H1 (cell line): ENCODE results near the gene OSBP. TPM values are rescaled to one million over a fixed set of nuclear protein-coding genes. Genes with fewer than 3 reads are reported as not detected.

Source experiments
- CTCF ChIA-PET: fragments of 300-600 bp; sonication (Branson Sonifier 250); formaldehyde crosslinking; loops from one replicate; lab custom pipeline; 2021; ENCODE audit not compliant: partially characterized antibody; lab: Charles Lee
- POLR2A ChIA-PET: fragments of 300-600 bp; sonication (Branson Sonifier 250); formaldehyde crosslinking; loops from one replicate; lab custom pipeline; 2021; ENCODE audit warnings: inconsistent platforms; ENCODE audit not compliant: partially characterized antibody; lab: Charles Lee
- DNase-seq, 2 experiments: peaks; one replicate each; pipeline versions ENCODE4 v3.0.0 to v3.0.0-alpha.2; 2010 to 2022; ENCODE audit warnings: low spot score in 2 of 2, low read depth in 1 of 2, mixed read lengths in 1 of 2
- FAIRE-seq: peaks from 2 replicates; lab custom pipeline; 2011; peaks lifted over from hg19 to GRCh38; lab: Jason Lieb, UNC
- H2AFZ ChIP-seq: 2 replicates; pipeline ENCODE4 v1.8.1; 2012; ENCODE audit warnings: low read length, inconsistent platforms
- H2AK5ac ChIP-seq: 2 replicates; pipeline ENCODE4 v1.6.1; 2013; ENCODE audit warnings: low read depth, low read length
- H2BK120ac ChIP-seq: replicated peaks from 2 replicates; pipeline ENCODE3; 2013; ENCODE audit warnings: low read depth, low read length, inconsistent platforms
- H2BK12ac ChIP-seq: 2 replicates; pipeline ENCODE4 v1.6.1; 2013; ENCODE audit warnings: low read depth, low read length
- H2BK15ac ChIP-seq: 2 replicates; pipeline ENCODE4 v1.6.1; 2013; ENCODE audit warnings: low read length
- H2BK20ac ChIP-seq: 2 replicates; pipeline ENCODE4 v1.6.1; 2013; ENCODE audit warnings: low read length
- H2BK5ac ChIP-seq: 2 replicates; pipeline ENCODE4 v1.6.1; 2013; ENCODE audit warnings: low read depth, low read length
- H3K14ac ChIP-seq: 2 replicates; pipeline ENCODE4 v1.6.1; 2013; ENCODE audit warnings: inconsistent platforms; ENCODE audit not compliant: insufficient read length
- H3K18ac ChIP-seq: 2 replicates; pipeline ENCODE4 v1.6.1; 2013; ENCODE audit warnings: low read length; ENCODE audit errors: extremely low read depth
- H3K23ac ChIP-seq: 2 replicates; pipeline ENCODE4 v1.6.1; 2013; ENCODE audit warnings: inconsistent platforms; ENCODE audit not compliant: insufficient read length
- H3K23me2 ChIP-seq: 2 replicates; pipeline ENCODE4 v1.6.1; 2013; ENCODE audit warnings: low read depth, low read length
- H3K27ac ChIP-seq: 2 replicates; pipeline ENCODE4 v1.6.1; 2011; ENCODE audit warnings: low read depth, low read length, inconsistent platforms
- H3K27me3 ChIP-seq, 4 experiments: replicated peaks in 1 of 4; 1 replicate in 1 of 4; 2 replicates in 3 of 4; pipeline versions ENCODE4 v1.6.1 to v1.8.1; 2011 to 2013; ENCODE audit warnings: low read length in 3 of 4, mild to moderate bottlenecking in 3 of 4, inconsistent platforms in 2 of 4, mixed read lengths in 2 of 4, moderate library complexity in 1 of 4; ENCODE audit not compliant: control insufficient read depth in 3 of 4, insufficient read depth in 3 of 4; ENCODE audit errors: extremely low read depth in 1 of 4
- H3K36me3 ChIP-seq, 4 experiments: 2 replicates each; pipeline versions ENCODE4 v1.6.1 to v1.8.1; 2011 to 2013; ENCODE audit warnings: mild to moderate bottlenecking in 4 of 4, low read length in 3 of 4, moderate library complexity in 2 of 4, control low read depth in 1 of 4, inconsistent platforms in 1 of 4; ENCODE audit not compliant: insufficient read depth in 4 of 4, control insufficient read depth in 2 of 4
- H3K4ac ChIP-seq: replicated peaks from 2 replicates; pipeline ENCODE3; 2013; ENCODE audit warnings: low read length, low read depth, mixed read lengths, inconsistent platforms; ENCODE audit not compliant: insufficient read length
- H3K4me1 ChIP-seq, 4 experiments: replicated peaks in 1 of 4; 1 replicate in 1 of 4; 2 replicates in 3 of 4; pipeline versions ENCODE4 v1.6.1 to v1.8.1; 2011 to 2013; ENCODE audit warnings: low read length in 3 of 4, inconsistent platforms in 2 of 4, mixed read lengths in 1 of 4; ENCODE audit not compliant: insufficient read depth in 4 of 4, control insufficient read depth in 3 of 4
- H3K4me2 ChIP-seq, 2 experiments: 2 replicates each; pipeline versions ENCODE4 v1.6.1 to v1.8.1; 2011 to 2013; ENCODE audit warnings: low read depth in 2 of 2, low read length in 2 of 2, control low read depth in 1 of 2, inconsistent platforms in 1 of 2, mild to moderate bottlenecking in 1 of 2; ENCODE audit not compliant: insufficient read depth in 1 of 2
- H3K4me3 ChIP-seq, 4 experiments: fragments of 200-600, 300-600 bp in 1 of 4; sonication (generic), shearing (Covaris generic), sonication (Bioruptor Twin) in 1 of 4; 2 replicates each; pipeline versions ENCODE4 v1.5.1 to v1.8.1; 2011 to 2016; ENCODE audit warnings: low read length in 4 of 4, low read depth in 3 of 4, control low read depth in 2 of 4, inconsistent platforms in 2 of 4, mild to moderate bottlenecking in 2 of 4, mixed read lengths in 1 of 4, moderate library complexity in 1 of 4; ENCODE audit not compliant: insufficient read depth in 2 of 4; ENCODE audit errors: extremely low read depth in 1 of 4
- H3K56ac ChIP-seq: replicated peaks from 2 replicates; pipeline ENCODE3; 2013; ENCODE audit warnings: low read depth, mild to moderate bottlenecking, mixed read lengths, low read length, inconsistent platforms; ENCODE audit not compliant: insufficient read length
- H3K79me1 ChIP-seq: 2 replicates; pipeline ENCODE4 v1.6.1; 2013; ENCODE audit warnings: low read depth, low read length, control low read depth
- H3K79me2 ChIP-seq, 2 experiments: 2 replicates each; pipeline versions ENCODE4 v1.6.1 to v1.8.1; 2012 to 2013; ENCODE audit warnings: low read length in 2 of 2, mild to moderate bottlenecking in 2 of 2, inconsistent platforms in 1 of 2; ENCODE audit not compliant: insufficient read depth in 2 of 2, control insufficient read depth in 1 of 2
- H3K9ac ChIP-seq, 4 experiments: replicated peaks in 1 of 4; 1 replicate in 1 of 4; 2 replicates in 3 of 4; pipeline versions ENCODE4 v1.6.1 to v1.8.1; 2011 to 2013; ENCODE audit warnings: low read depth in 3 of 4, low read length in 3 of 4, control low read depth in 2 of 4, mild to moderate bottlenecking in 2 of 4, moderate library complexity in 2 of 4, inconsistent platforms in 1 of 4; ENCODE audit errors: extremely low read depth in 1 of 4
- H3K9me3 ChIP-seq, 2 experiments: 2 replicates each; pipeline versions ENCODE4 v1.6.1 to v1.8.1; 2012 to 2013; ENCODE audit warnings: mild to moderate bottlenecking in 2 of 2, moderate library complexity in 2 of 2, control low read depth in 1 of 2, inconsistent platforms in 1 of 2, low read depth in 1 of 2, low read length in 1 of 2, mixed read lengths in 1 of 2; ENCODE audit not compliant: insufficient read depth in 2 of 2
- H4K20me1 ChIP-seq, 2 experiments: replicated peaks in 1 of 2; 2 replicates each; pipeline versions ENCODE3 to v1.8.1; 2011 to 2013; ENCODE audit warnings: inconsistent platforms in 2 of 2, low read length in 2 of 2, mild to moderate bottlenecking in 1 of 2; ENCODE audit not compliant: insufficient read depth in 2 of 2, control insufficient read depth in 1 of 2
- H4K5ac ChIP-seq: 2 replicates; pipeline ENCODE4 v1.6.1; 2013; ENCODE audit warnings: low read length, low read depth, mixed read lengths, inconsistent platforms; ENCODE audit not compliant: insufficient read length
- H4K8ac ChIP-seq: 2 replicates; pipeline ENCODE4 v1.8.0; 2013; ENCODE audit warnings: mild to moderate bottlenecking, moderate library complexity, low read length, inconsistent platforms; ENCODE audit not compliant: insufficient read depth; ENCODE audit errors: extremely low read depth
- H4K91ac ChIP-seq: replicated peaks from 2 replicates; pipeline ENCODE3; 2013; ENCODE audit warnings: low read length, mixed read lengths, inconsistent platforms; ENCODE audit not compliant: insufficient read length
- EGR1 ChIP-seq: IDR thresholded peaks from 2 replicates; pipeline ENCODE4 v1.6.1; 2011; ENCODE audit warnings: low read depth, low read length, borderline replicate concordance
- KDM4A ChIP-seq: IDR thresholded peaks from one replicate; pipeline ENCODE4 v1.7.1; 2012; ENCODE audit warnings: low read depth, mild to moderate bottlenecking, moderate library complexity, low read length, inconsistent platforms; ENCODE audit not compliant: severe bottlenecking
- WGBS, 2 experiments: shearing (Covaris generic) in 1 of 2; methylation state at CpG; one replicate each; pipeline versions ENCODE4 v1.1.6 to v1.1.7; 2013 to 2015; ENCODE audit warnings: low lambda C conversion rate in 2 of 2, mixed read lengths in 2 of 2, inconsistent platforms in 1 of 2, low coverage in 1 of 2, missing lambda C conversion rate in 1 of 2; ENCODE audit not compliant: insufficient replicate concordance in 2 of 2, insufficient coverage in 1 of 2, insufficient read length in 1 of 2; ENCODE audit errors: extremely low coverage in 1 of 2, missing lambda C conversion rate in 1 of 2; 5-methylcytosine and 5-hydroxymethylcytosine counted together
- polyA plus RNA-seq, 7 experiments: library from polyadenylated mRNA; depleted of rRNA in 3 of 7; stranded (reverse) in 5 of 7; unstranded in 2 of 7; fragments of >200 nt in 5 of 7; fragments of 200-250 nt in 2 of 7; gene quantifications; 1 replicate in 5 of 7; 2 replicates in 1 of 7; 4 replicates in 1 of 7; pipeline versions ENCODE4 v1.2.1 to v1.2.3, GENCODE V29; 2011 to 2013; ENCODE audit warnings: missing spikeins in 2 of 7, mixed read lengths in 2 of 7
- total RNA-seq: library from RNA; stranded (reverse); fragmentation: NEBNext Ultra II Directional; extraction: Animal tissue kit (Norgen Biotek cat#: 25700); gene quantifications from 2 replicates; pipeline ENCODE4 v1.2.1, GENCODE V29; 2021

The OSBP gene
- total and polyA plus RNA-seq, 2 of the 8 experiments (the other 6 are each of a cell fraction or from before 2014, with no cell fraction given), result 13.2 to 43.1 TPM

- Histone ChIP-seq H4K8ac (no peak overlapping the region), H3K79me2 (no peaks in the 10 kb centered on the region), H3K23me2 (peaks cover 21% of the 10 kb centered on the region), H2BK5ac (no peak overlapping the region), H3K4ac (no peak overlapping the region), H4K5ac (no peak overlapping the region), H3K4me1 (peaks cover 0 to 5% (median 2%) of the 10 kb centered on the region in 4 experiments; a peak in 4 of 7 replicates), H3K9me3 (no peaks in the 10 kb centered on the region), H3K27me3 (no peaks in the 10 kb centered on the region; a peak in 1 of 7 replicates), H3K56ac (no peak overlapping the region), H3K18ac (no peak overlapping the region), H3K4me3 (peak overlapping the region; percentile 83 to 95 (median 94)), H2BK120ac (no peak overlapping the region), H3K4me2 (peak overlapping the region; percentile 76 to 80), H3K23ac (no peak overlapping the region), H2AFZ (peak overlapping the region; percentile 93), H2BK20ac (no peak overlapping the region), H3K79me1 (no peaks in the 10 kb centered on the region), H4K20me1 (no peaks in the 10 kb centered on the region), H3K36me3 (no peaks in the 10 kb centered on the region), H4K91ac (no peak overlapping the region), H3K9ac (peak overlapping the region in 3 of 4 experiments; percentile 15 to 87 (median 62); a peak in 5 of 7 replicates), H2BK15ac (no peak overlapping the region), H2BK12ac (no peak overlapping the region), H3K14ac (no peak overlapping the region), H3K27ac (no peak overlapping the region), H2AK5ac (no peak overlapping the region)
- WGBS, 2 experiments, result 6% methylated on average over 17 of the region's 17 CpGs; no CpG with 5 or more reads in 1 of the 2 experiments
- FAIRE-seq (no peak), DNase-seq (no peak)
- no peak for TF ChIP-seq EGR1
- peak; percentile 70 for TF ChIP-seq KDM4A
- ChIA-PET POLR2A (interaction anchor here (0.7 to 3.3 kb wide), 4 partner anchors 10 to 199 kb away, joined by 3 to 9 read pairs (median 4); partner anchors contain the start of genes PATL1 and STX3), CTCF (interaction anchor here (0.7 to 1.8 kb wide), 4 partner anchors 10 to 329 kb away, joined by 4 to 5 read pairs (median 4); no protein-coding TSS in a partner anchor)
Measured at GRCh38 chr11:59555601-59556114, 59.9 kb downstream of the OSBP start.
